ENCODE measurements around the gene ACSF2.
A peak's percentile ranks its signal among the peaks of the same experiment; 100 is the strongest.

ACSF2 gene

DNA sequence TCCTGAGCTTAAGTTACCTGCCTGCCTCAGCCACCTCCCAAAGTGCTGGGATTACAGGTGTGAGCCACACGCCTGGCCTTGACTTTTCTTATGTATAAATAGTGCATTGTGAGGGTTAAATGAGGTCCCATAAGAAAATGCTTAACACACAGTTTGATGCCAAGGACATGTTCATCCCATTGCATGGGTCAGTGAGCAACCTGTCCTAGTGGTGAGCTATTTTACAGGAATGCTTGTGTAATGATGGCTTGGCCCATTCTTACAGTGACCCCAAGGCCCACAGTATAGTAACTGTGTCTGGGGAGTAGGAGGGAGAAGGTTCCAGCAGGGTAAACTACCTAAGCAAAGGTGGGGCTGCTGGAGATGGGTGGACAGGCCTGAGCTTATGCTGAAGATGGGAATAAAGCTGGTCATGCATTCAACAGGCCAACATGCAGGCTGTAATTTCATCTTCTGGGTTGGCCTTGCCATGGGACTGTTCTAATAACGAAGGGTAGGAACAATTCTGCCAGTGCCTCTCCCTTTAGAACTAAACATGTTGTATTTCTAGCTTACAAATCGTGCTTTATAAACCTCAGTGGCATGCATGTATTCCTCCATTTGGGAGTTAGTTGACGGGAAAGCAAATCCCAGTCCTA lies 6.2 kb downstream of the ACSF2 start:
- CTCF ChIA-PET, result interaction anchor here (0.6 to 1.6 kb wide), 2 partner anchors 35 to 254 kb away, joined by 3 to 7 read pairs; partner anchors contain the start of gene LRRC59
- POLR2A ChIA-PET (ENCODE audit: low non-redundant PET), result no interaction called here
- TF ChIP-seq, protein P1, sequence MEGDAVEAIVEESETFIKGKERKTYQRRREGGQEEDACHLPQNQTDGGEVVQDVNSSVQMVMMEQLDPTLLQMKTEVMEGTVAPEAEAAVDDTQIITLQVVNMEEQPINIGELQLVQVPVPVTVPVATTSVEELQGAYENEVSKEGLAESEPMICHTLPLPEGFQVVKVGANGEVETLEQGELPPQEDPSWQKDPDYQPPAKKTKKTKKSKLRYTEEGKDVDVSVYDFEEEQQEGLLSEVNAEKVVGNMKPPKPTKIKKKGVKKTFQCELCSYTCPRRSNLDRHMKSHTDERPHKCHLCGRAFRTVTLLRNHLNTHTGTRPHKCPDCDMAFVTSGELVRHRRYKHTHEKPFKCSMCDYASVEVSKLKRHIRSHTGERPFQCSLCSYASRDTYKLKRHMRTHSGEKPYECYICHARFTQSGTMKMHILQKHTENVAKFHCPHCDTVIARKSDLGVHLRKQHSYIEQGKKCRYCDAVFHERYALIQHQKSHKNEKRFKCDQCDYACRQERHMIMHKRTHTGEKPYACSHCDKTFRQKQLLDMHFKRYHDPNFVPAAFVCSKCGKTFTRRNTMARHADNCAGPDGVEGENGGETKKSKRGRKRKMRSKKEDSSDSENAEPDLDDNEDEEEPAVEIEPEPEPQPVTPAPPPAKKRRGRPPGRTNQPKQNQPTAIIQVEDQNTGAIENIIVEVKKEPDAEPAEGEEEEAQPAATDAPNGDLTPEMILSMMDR (conservative IDR thresholded peaks at IDR 0.05; ENCODE audit: low read depth), result no peak
- no peak for DNase-seq (ENCODE audit: low spot score)
- H3K27ac ChIP-seq, result no peak overlapping the region

DNA sequence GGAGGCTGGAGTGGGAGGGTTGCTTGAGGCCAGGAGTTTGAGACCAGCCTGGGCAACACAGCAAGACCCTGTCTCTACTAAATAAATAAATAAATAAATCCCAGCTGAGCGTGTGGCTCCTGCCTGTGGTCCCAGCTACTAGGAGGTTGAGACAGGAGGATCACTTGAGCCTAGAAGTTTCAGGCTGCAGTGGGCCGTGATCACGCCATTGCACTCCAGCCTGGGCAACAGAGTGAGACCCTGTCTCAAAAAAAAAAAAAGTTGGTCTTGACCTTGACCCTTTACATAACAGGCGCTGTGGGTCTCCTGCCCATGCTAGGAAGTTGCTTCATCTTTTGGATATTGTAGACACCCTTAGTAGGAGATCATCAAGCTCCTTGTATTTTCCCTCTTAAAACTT lies 11.4 kb downstream of the ACSF2 start:
- DNase-seq (ENCODE audit: low spot score), result no peak
- CTCF ChIA-PET, result no interaction called here
- POLR2A ChIA-PET (ENCODE audit: low non-redundant PET), result no interaction called here
- TF ChIP-seq, protein P1 (conservative IDR thresholded peaks at IDR 0.05; ENCODE audit: low read depth), result no peak
- H3K27ac ChIP-seq, result no peak overlapping the region

DNA sequence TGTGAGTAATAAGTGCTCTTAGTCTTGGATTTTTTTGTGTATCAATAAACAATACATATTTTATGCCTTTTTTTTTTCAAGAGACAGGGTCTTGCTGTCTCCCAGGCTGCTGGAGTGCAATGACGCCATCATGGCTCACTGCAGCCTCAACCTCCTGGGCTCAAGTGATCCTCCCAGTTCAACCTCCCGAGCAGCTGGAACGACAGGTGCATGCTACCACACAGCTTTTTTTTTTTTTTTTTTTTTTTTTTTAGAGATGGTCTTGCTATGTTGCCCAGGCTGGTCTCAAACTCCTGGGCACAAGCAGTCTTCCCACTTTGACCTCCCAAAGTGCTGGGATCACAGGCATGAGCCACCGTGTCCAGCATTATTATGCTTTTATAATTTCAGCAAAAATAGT lies 13.0 kb downstream of the ACSF2 start:
- DNase-seq (ENCODE audit: low spot score), result no peak
- POLR2A ChIA-PET (ENCODE audit: low non-redundant PET), result interaction anchor here (0.6 kb wide), 1 partner anchor 13 kb away, joined by 6 read pairs; no protein-coding TSS in a partner anchor
- no peak overlapping the region for H3K27ac ChIP-seq
- TF ChIP-seq, protein P1 (conservative IDR thresholded peaks at IDR 0.05; ENCODE audit: low read depth), result no peak
- CTCF ChIA-PET, result interaction anchor here (0.7 kb wide), 1 partner anchor 243 kb away, joined by 6 read pairs; no protein-coding TSS in a partner anchor

DNA sequence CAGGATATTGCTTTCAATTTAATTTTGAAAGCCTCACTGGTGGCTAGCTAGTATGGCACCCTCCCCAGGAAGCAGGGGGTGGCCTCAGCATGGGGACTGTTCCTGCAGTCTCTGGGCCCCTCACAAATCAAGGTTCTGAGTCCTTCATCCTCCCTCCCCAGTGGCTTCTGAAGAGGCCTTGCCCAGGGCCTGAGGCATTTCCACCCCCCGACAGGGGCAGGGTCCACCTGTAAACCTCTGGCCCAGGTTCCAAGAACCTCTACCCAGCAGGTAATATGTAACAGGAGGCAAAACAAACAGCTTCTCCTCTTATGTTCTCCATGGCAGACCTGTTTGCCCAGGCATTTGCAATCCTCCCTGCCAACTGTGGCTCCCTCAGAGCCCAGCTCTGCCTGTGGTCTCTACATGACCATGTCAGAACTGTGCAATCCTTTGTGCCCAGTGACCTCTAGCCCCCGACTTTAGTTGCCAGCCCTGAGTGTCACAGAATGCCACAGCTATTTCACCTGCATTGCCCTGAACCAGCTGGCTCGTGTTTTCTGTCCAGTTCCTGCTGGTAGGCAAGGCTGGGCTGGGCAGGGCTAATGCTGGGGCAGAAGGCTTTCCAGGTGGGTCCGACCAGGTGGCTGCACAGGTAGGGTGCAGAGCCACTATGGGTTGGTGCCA lies 14.3 kb downstream of the ACSF2 start:
- H3K27ac ChIP-seq, result peak overlapping the region; percentile 30
- TF ChIP-seq, protein P1 (conservative IDR thresholded peaks at IDR 0.05; ENCODE audit: low read depth), result no peak
- POLR2A ChIA-PET (ENCODE audit: low non-redundant PET), result no interaction called here
- no peak for DNase-seq (ENCODE audit: low spot score)
- CTCF ChIA-PET, result no interaction called here

DNA sequence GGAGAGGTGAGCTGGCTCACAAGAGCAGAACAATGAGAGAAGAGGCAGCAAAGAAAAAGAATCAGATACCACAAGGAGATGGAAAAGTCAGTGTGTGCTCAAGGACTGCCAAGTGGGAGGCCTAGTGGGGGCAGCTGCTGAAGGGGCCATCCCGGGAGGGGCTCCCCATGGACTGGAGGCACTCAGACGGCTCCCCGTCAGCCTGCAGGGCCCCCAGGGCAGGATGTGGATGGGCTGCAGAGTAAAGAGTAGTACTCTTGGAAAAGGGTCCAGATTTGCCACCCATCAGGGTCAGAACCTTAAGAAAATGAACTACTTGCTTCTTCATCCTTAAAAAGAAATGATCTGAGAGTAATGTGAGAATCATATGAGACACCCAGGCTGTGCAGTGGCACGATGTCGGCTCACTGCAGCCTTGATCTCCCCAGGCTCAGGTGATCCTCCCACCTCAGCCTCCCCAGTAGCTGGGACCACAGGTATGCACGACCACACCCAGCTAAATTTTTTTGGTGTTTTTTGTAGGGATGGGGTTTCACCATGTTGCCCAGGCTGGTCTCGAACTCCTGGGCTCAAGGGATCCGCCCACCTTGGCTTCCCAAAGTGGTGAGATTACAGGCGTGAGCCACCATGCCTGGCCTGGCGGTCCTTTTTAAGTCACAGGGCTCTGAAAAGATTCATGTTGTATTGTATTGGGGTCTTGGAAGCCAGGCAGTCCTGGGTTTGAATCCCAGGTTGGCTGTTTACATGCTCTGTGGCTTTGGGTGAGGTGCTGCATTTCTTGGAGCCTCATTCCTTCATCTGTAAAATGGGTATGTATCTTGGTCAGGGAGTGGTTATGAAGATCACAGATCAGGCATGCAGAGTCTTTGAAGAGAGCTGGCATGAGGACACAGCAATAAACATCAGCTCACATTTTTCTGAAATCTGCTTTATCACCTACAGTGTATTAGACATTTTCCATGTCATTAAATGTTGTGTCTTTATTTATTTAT lies 15.1 kb downstream of the ACSF2 start:
- peak overlapping the region; percentile 30 for H3K27ac ChIP-seq
- no peak for DNase-seq (ENCODE audit: low spot score)
- CTCF ChIA-PET, result interaction anchor here (1.1 kb wide), 1 partner anchor 13 kb away, joined by 4 read pairs; no protein-coding TSS in a partner anchor
- TF ChIP-seq, protein P1 (conservative IDR thresholded peaks at IDR 0.05; ENCODE audit: low read depth), result no peak
- POLR2A ChIA-PET (ENCODE audit: low non-redundant PET), result no interaction called here

DNA sequence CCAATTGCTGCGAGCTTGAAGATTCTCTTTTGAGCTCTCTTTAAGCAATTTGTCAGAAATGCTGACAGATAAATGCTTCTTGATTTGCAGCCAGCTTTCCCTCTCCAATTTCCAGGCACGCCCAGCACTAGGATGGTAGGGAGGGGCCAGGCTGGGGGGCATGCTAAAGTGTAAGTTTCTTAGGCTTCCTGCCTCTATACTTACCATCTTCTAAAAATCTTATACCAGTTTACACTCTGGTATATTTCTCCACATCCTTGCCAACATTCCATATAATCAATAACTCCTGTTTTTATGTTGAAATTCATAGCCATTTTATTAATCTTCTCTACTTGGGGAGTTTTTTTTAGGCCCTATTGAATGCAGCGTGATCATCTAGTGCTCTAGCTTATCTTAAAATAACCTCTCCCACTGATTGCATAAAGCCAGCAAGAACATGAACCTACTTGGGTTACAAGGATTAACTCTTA lies 17.5 kb downstream of the ACSF2 start:
- no peak for DNase-seq (ENCODE audit: low spot score)

More for the DNA sequence above, 17.5 kb downstream of the ACSF2 start:
- ChIA-PET CTCF (interaction anchor here (0.6 to 0.9 kb wide), 3 partner anchors 36 to 1232 kb away, joined by 3 to 4 read pairs (median 4); no protein-coding TSS in a partner anchor), POLR2A (ENCODE audit: low non-redundant PET) (no interaction called here)
- TF ChIP-seq, protein P1 (conservative IDR thresholded peaks at IDR 0.05; ENCODE audit: low read depth), result no peak
- peak overlapping the region; percentile 83; the same call in 1 of the 2 replicates for H3K27ac ChIP-seq
